ENCODE results near the gene C2orf72.

C2orf72 gene

DNA sequence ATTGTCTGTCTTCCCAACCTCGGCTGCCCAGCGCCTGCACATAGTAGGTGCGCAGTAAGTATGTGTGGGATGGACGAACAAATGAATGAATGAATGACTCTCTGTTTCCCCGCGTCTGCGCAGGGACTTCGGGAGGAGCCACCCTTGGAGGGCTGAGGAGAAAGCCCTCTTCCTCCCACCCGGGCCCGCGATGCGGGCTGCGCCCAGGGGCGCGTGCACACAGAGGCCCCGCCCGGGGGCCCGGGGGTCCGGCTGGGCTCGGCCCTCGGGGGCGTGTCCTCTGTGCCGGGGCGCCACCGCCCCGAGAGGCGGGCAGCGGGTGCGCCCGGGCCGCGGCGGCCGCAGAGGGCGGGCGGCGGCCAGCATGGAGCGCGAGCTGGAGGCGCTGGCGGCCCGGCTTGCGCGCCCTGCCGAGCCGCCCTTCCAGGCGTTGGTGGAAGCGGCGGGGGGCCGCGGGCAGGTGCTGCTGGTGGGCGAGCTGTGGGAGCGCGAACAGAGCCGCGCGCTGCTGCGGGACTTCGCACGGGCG lies at the start of gene C2orf72:
TSS of gene C2orf72 (plus strand) at position 322 of the 529 bp plus-strand sequence. CDS start at position 365, 43 bp downstream.
- no peak within 1 kb of the TSS for H3K27ac ChIP-seq (ENCODE audit: low read length)
- no peaks in the 10 kb centered on the region for H3K9me2 ChIP-seq (replicated peaks; ENCODE audit: insufficient read depth, low read length)
- DNase-seq, result no peak
- H3K4me1 ChIP-seq (ENCODE audit: low read length), result no peaks in the 10 kb centered on the region
- H3K9me3 ChIP-seq (replicated peaks; ENCODE audit: insufficient read depth, low read length), result no peaks in the 10 kb centered on the region
- TF ChIP-seq, protein P1, sequence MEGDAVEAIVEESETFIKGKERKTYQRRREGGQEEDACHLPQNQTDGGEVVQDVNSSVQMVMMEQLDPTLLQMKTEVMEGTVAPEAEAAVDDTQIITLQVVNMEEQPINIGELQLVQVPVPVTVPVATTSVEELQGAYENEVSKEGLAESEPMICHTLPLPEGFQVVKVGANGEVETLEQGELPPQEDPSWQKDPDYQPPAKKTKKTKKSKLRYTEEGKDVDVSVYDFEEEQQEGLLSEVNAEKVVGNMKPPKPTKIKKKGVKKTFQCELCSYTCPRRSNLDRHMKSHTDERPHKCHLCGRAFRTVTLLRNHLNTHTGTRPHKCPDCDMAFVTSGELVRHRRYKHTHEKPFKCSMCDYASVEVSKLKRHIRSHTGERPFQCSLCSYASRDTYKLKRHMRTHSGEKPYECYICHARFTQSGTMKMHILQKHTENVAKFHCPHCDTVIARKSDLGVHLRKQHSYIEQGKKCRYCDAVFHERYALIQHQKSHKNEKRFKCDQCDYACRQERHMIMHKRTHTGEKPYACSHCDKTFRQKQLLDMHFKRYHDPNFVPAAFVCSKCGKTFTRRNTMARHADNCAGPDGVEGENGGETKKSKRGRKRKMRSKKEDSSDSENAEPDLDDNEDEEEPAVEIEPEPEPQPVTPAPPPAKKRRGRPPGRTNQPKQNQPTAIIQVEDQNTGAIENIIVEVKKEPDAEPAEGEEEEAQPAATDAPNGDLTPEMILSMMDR (IDR thresholded peaks at IDR 0.05; ENCODE audit: low read length), result no peak
- no peak for TF ChIP-seq EZH2 (optimal IDR thresholded peaks at IDR 0.05; ENCODE audit: low read depth, low read length)
- no peak for TF ChIP-seq EZH2phosphoT487 (IDR thresholded peaks at IDR 0.05; ENCODE audit: low read length)
- no peak within 1 kb of the TSS for H3K9ac ChIP-seq (ENCODE audit: low read length)
- peaks cover 7% of the 10 kb centered on the region; the same call in 1 of the 2 replicates for H3K27me3 ChIP-seq (replicated peaks; ENCODE audit: insufficient read depth, low read length)
- no peaks in the 10 kb centered on the region for H4K20me1 ChIP-seq (ENCODE audit: insufficient read depth, low read length)
- no peak within 1 kb of the TSS for H3K4me3 ChIP-seq (ENCODE audit: low read length)
- no peaks in the 10 kb centered on the region for H3K36me3 ChIP-seq (replicated peaks; ENCODE audit: insufficient read depth, low read length)
- H3F3A ChIP-seq (ENCODE audit: insufficient read depth, low read length), result no peaks in the 10 kb centered on the region
- no peak within 1 kb of the TSS for H2AFZ ChIP-seq (ENCODE audit: low read length)
- no peaks in the 10 kb centered on the region for H3K79me2 ChIP-seq (ENCODE audit: low read length)
- no peak within 1 kb of the TSS for H3K4me2 ChIP-seq (ENCODE audit: low read depth, low read length)

DNA sequence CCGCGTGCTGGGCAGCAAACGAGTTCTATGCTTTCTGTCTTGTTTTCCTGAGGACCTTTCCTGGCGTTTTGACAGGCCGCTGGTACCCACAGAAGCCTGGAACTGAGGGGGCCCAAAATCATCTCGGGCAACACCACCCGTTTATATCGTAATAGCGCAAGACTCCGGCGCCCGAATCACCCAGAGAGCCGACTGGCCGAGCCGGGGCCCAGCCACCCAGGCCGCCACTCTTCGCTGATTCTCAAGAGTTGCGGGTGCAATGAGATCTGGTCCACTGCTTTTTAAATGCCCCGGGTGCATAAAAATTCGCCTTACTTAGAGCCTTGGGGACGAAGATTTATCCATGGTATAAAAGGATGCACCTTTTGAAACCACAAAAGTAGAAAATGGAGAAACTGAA lies 47.6 kb upstream of the C2orf72 start:
- no peak overlapping the region for H2AFZ ChIP-seq (ENCODE audit: low read length)

GRCh38 chr2:230990131-230990898 lies 47.0 kb upstream of the C2orf72 start:
- no peaks in the 10 kb centered on the region for H3K9me3 ChIP-seq (replicated peaks; ENCODE audit: insufficient read depth, low read length)
- no peak overlapping the region for H2AFZ ChIP-seq (ENCODE audit: low read length)
- no peak overlapping the region for H3K9ac ChIP-seq (ENCODE audit: low read length)
- H3F3A ChIP-seq (ENCODE audit: insufficient read depth, low read length), result no peaks in the 10 kb centered on the region
- H4K20me1 ChIP-seq (ENCODE audit: insufficient read depth, low read length), result no peaks in the 10 kb centered on the region
- H3K79me2 ChIP-seq (ENCODE audit: low read length), result no peaks in the 10 kb centered on the region
- no peaks in the 10 kb centered on the region for H3K27me3 ChIP-seq (replicated peaks; ENCODE audit: insufficient read depth, low read length)
- no peaks in the 10 kb centered on the region for H3K36me3 ChIP-seq (replicated peaks; ENCODE audit: insufficient read depth, low read length)
- no peaks in the 10 kb centered on the region for H3K4me1 ChIP-seq (ENCODE audit: low read length)
- no peak for TF ChIP-seq EZH2 (optimal IDR thresholded peaks at IDR 0.05; ENCODE audit: low read depth, low read length)
- TF ChIP-seq, protein P1 (IDR thresholded peaks at IDR 0.05; ENCODE audit: low read length), result no peak
- TF ChIP-seq EZH2phosphoT487 (IDR thresholded peaks at IDR 0.05; ENCODE audit: low read length), result no peak
- no peak overlapping the region for H3K4me3 ChIP-seq (ENCODE audit: low read length)
- DNase-seq, result no peak
- no peaks in the 10 kb centered on the region for H3K9me2 ChIP-seq (replicated peaks; ENCODE audit: insufficient read depth, low read length)
- no peak overlapping the region for H3K4me2 ChIP-seq (ENCODE audit: low read depth, low read length)
- no peak overlapping the region for H3K27ac ChIP-seq (ENCODE audit: low read length)

More for the DNA sequence above, 47.6 kb upstream of the C2orf72 start:
- no peak for DNase-seq
- H3K79me2 ChIP-seq (ENCODE audit: low read length), result no peaks in the 10 kb centered on the region
- no peak overlapping the region for H3K4me2 ChIP-seq (ENCODE audit: low read depth, low read length)
- no peaks in the 10 kb centered on the region for H3K36me3 ChIP-seq (replicated peaks; ENCODE audit: insufficient read depth, low read length)
- H3F3A ChIP-seq (ENCODE audit: insufficient read depth, low read length), result no peaks in the 10 kb centered on the region
- no peaks in the 10 kb centered on the region for H4K20me1 ChIP-seq (ENCODE audit: insufficient read depth, low read length)
- no peak for TF ChIP-seq EZH2phosphoT487 (IDR thresholded peaks at IDR 0.05; ENCODE audit: low read length)
- no peak for TF ChIP-seq EZH2 (optimal IDR thresholded peaks at IDR 0.05; ENCODE audit: low read depth, low read length)
- no peaks in the 10 kb centered on the region for H3K27me3 ChIP-seq (replicated peaks; ENCODE audit: insufficient read depth, low read length)
- H3K9ac ChIP-seq (ENCODE audit: low read length), result no peak overlapping the region
- no peaks in the 10 kb centered on the region for H3K9me3 ChIP-seq (replicated peaks; ENCODE audit: insufficient read depth, low read length)
- no peaks in the 10 kb centered on the region for H3K4me1 ChIP-seq (ENCODE audit: low read length)
- no peaks in the 10 kb centered on the region for H3K9me2 ChIP-seq (replicated peaks; ENCODE audit: insufficient read depth, low read length)
- no peak overlapping the region for H3K4me3 ChIP-seq (ENCODE audit: low read length)
- no peak overlapping the region for H3K27ac ChIP-seq (ENCODE audit: low read length)

- H3F3A ChIP-seq (ENCODE audit: insufficient read depth, low read length), result no peaks in the 10 kb centered on the region
- H3K9me2 ChIP-seq (replicated peaks; ENCODE audit: insufficient read depth, low read length), result no peaks in the 10 kb centered on the region
- H3K36me3 ChIP-seq (replicated peaks; ENCODE audit: insufficient read depth, low read length), result no peaks in the 10 kb centered on the region
- no peak for TF ChIP-seq EZH2phosphoT487 (IDR thresholded peaks at IDR 0.05; ENCODE audit: low read length)
- TF ChIP-seq EZH2 (optimal IDR thresholded peaks at IDR 0.05; ENCODE audit: low read depth, low read length), result no peak
- TF ChIP-seq, protein P1 (IDR thresholded peaks at IDR 0.05; ENCODE audit: low read length), result no peak
- no peaks in the 10 kb centered on the region for H3K79me2 ChIP-seq (ENCODE audit: low read length)
- H3K4me2 ChIP-seq (ENCODE audit: low read depth, low read length), result no peak overlapping the region
- H4K20me1 ChIP-seq (ENCODE audit: insufficient read depth, low read length), result no peaks in the 10 kb centered on the region
- no peaks in the 10 kb centered on the region for H3K27me3 ChIP-seq (replicated peaks; ENCODE audit: insufficient read depth, low read length)
- no peaks in the 10 kb centered on the region for H3K9me3 ChIP-seq (replicated peaks; ENCODE audit: insufficient read depth, low read length)
- no peak overlapping the region for H3K4me3 ChIP-seq (ENCODE audit: low read length)
- no peaks in the 10 kb centered on the region for H3K4me1 ChIP-seq (ENCODE audit: low read length)
- H2AFZ ChIP-seq (ENCODE audit: low read length), result no peak overlapping the region
- H3K27ac ChIP-seq (ENCODE audit: low read length), result no peak overlapping the region
- no peak for DNase-seq
- no peak overlapping the region for H3K9ac ChIP-seq (ENCODE audit: low read length)
Measured at GRCh38 chr2:230990899-230991150, 46.5 kb upstream of the C2orf72 start.
